Measurements from ENCODE around the gene SCFD2. TPM values are rescaled to one million over a fixed set of nuclear protein-coding genes. Genes with fewer than 3 reads are reported as not detected.

Gene SCFD2
- total RNA-seq, 2 donors from 2014 or later: 33.2 to 73.7 TPM

GRCh38 chr4:52982255-52982945 lies 383.5 kb downstream of the SCFD2 start:
- Mint-ChIP-seq H3K4me1 (ENCODE audit: low read depth in 2 of 2) (no peaks in the 10 kb centered on the region), H3K4me3 (no peak overlapping the region), H3K9me3 (no peaks in the 10 kb centered on the region), H3K27me3 (no peaks in the 10 kb centered on the region), H3K36me3 (no peaks in the 10 kb centered on the region), H3K27ac (no peak overlapping the region)
- ATAC-seq (no peak), DNase-seq (ENCODE audit: low spot score) (no peak)

- DNase-seq (ENCODE audit: low spot score): no peak
- ATAC-seq: no peak
- H3K27me3 Mint-ChIP-seq: no peaks in the 10 kb centered on the region
- no peaks in the 10 kb centered on the region for H3K4me1 Mint-ChIP-seq (ENCODE audit: low read depth in 2 of 2)
- no peak overlapping the region for H3K4me3 Mint-ChIP-seq
- H3K36me3 Mint-ChIP-seq: no peaks in the 10 kb centered on the region
- no peak overlapping the region for H3K27ac Mint-ChIP-seq
- H3K9me3 Mint-ChIP-seq: no peaks in the 10 kb centered on the region
Measured at GRCh38 chr4:52979821-52980590, 385.9 kb downstream of the SCFD2 start.

DNA sequence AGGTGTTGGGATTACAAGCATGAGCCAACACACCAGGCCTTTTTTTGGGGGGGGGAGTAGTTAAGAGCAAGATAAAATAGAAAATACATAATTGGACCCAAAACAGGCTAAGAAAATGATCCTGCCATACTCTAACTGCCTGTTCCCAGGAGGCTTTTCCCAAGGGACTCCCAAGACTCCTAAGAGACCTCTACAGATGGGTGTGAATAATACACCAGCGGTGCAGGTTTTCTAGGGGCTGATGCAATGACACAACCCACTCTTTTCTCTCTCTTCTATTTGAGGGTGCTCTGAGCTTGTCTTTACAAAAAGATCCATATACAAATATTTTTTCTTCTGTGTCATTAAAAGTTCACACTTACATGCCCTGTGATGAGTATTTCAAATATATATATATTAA lies 386.8 kb downstream of the SCFD2 start:
- Mint-ChIP-seq H3K27me3 (no peaks in the 10 kb centered on the region), H3K9me3 (no peaks in the 10 kb centered on the region), H3K4me3 (no peak overlapping the region), H3K27ac (no peak overlapping the region), H3K4me1 (ENCODE audit: low read depth in 2 of 2) (no peaks in the 10 kb centered on the region), H3K36me3 (no peaks in the 10 kb centered on the region)
- ATAC-seq (no peak), DNase-seq (ENCODE audit: low spot score) (no peak)

- H3K27ac Mint-ChIP-seq: no peak overlapping the region
- no peaks in the 10 kb centered on the region for H3K9me3 Mint-ChIP-seq
- H3K27me3 Mint-ChIP-seq: no peaks in the 10 kb centered on the region
- no peak for ATAC-seq
- no peak overlapping the region for H3K4me3 Mint-ChIP-seq
- DNase-seq (ENCODE audit: low spot score): no peak
- peaks cover 0 to 2% of the 10 kb centered on the region in 2 donors for H3K4me1 Mint-ChIP-seq (ENCODE audit: low read depth in 2 of 2)
- peaks cover 4% of the 10 kb centered on the region for H3K36me3 Mint-ChIP-seq
Measured at GRCh38 chr4:52977252-52977651, 388.6 kb downstream of the SCFD2 start.

DNA sequence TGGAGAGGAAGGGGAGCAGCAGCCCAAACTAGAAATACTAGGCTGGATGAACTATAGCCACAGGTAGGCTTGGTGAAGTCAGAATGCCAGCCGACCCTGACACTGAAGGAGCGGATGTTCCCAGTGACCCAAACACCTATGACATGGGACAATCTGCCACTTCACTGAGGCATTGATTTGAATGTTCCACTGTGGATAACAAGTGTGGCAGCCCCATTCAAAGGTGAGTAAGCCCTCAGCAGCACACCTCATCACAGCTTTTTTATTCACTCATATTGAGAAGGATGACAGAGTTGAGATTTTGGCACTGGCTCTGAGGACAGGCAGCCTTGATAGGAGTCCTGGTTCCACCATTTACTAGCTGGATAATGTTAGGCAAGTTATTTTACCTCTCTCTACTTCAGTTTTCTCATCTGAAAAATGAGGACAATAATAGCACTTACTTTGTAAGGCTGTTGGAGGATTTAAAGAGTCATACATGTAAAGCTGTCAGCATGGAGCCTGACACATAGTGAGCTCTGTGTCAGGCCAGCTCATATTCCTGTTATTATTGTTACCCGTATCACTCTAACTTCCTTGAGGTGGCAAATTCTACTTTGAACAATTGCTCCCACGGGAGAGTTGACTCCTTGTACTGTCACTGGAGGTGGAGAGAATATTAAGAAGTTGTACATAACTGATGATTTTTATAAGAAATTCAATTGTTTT lies 389.2 kb downstream of the SCFD2 start:
- Mint-ChIP-seq H3K27me3 (no peaks in the 10 kb centered on the region), H3K9me3 (no peaks in the 10 kb centered on the region), H3K27ac (no peak overlapping the region), H3K4me1 (ENCODE audit: low read depth in 2 of 2) (peaks cover 0 to 2% of the 10 kb centered on the region in 2 donors), H3K4me3 (no peak overlapping the region), H3K36me3 (peaks cover 4% of the 10 kb centered on the region)
- no peak for DNase-seq (ENCODE audit: low spot score)
- ATAC-seq: peak in 1 of 2 donors; percentile 38

DNA sequence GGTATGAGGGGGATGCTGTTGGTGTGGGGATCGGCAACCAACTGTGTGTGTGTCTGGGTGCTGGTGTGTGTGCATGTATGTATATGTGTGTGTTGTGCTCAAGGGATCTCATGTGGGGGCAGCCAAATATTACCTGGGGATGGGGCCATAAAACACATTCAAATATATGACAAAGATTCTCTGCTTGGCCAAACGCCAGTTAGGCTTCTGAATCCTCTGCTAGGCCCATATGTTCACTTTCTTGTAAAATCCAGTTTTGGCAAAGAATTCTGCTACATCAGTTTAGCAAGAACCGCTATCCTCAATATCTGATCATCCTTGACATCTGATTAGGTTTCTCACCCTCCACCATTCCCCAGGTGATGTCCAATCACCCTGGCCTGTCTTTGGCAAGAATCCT lies 397.2 kb downstream of the SCFD2 start:
- Mint-ChIP-seq H3K27me3 (no peaks in the 10 kb centered on the region), H3K9me3 (peaks cover 6% of the 10 kb centered on the region), H3K4me3 (no peak overlapping the region), H3K27ac (no peak overlapping the region), H3K36me3 (peaks cover 10% of the 10 kb centered on the region), H3K4me1 (ENCODE audit: low read depth in 2 of 2) (peaks cover 5 to 11% of the 10 kb centered on the region in 2 donors)
- ATAC-seq (no peak), DNase-seq (ENCODE audit: low spot score) (no peak)

DNA sequence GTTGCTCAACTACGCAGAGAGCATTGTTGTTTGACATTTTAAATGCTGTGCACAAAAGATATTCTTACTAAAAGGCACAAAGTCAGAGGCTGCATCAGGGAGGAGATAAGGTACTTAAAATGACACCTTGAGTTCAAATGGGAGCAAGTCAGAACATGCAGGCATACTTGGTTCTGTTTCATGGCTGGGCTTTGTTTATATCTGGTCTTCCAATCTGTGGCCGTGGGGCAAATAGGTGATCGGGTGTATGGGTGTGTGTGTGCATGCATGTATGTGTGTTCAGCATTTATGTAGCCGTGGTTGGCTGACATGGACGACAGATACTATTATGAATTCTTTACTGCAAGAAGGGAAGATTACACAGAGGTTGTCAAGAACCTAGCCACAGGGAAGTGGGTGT lies 397.6 kb downstream of the SCFD2 start:
- no peak overlapping the region for H3K4me3 Mint-ChIP-seq
- H3K4me1 Mint-ChIP-seq (ENCODE audit: low read depth in 2 of 2): peaks cover 5 to 11% of the 10 kb centered on the region in 2 donors
- H3K27me3 Mint-ChIP-seq: no peaks in the 10 kb centered on the region
- H3K27ac Mint-ChIP-seq: no peak overlapping the region
- H3K36me3 Mint-ChIP-seq: peaks cover 10% of the 10 kb centered on the region
- DNase-seq (ENCODE audit: low spot score): no peak
- no peak for ATAC-seq
- peaks cover 6% of the 10 kb centered on the region for H3K9me3 Mint-ChIP-seq

DNA sequence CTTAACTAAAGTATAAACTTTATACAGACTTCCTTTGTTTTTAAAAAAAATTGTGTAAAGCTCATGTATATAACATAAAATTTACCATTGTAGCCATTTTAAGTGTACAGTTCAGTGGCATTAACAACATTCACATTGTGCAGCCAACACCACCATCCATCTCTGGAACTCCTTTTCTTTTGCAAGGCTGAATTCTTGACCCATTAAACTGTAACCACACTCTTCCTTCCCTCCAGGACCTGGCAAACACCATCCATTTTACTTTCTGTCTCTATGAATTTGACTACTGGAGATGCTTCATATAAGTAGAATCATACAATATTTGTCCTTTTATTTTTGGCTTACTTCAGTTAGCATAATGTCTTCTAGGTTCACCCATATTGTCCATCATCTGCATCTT lies 399.1 kb downstream of the SCFD2 start:
- ATAC-seq (no peak), DNase-seq (ENCODE audit: low spot score) (no peak)
- Mint-ChIP-seq H3K4me3 (no peak overlapping the region), H3K36me3 (peaks cover 6% of the 10 kb centered on the region), H3K9me3 (peaks cover 6% of the 10 kb centered on the region), H3K27me3 (no peaks in the 10 kb centered on the region), H3K4me1 (ENCODE audit: low read depth in 2 of 2) (peaks cover 5 to 8% of the 10 kb centered on the region in 2 donors), H3K27ac (no peak overlapping the region)

DNA sequence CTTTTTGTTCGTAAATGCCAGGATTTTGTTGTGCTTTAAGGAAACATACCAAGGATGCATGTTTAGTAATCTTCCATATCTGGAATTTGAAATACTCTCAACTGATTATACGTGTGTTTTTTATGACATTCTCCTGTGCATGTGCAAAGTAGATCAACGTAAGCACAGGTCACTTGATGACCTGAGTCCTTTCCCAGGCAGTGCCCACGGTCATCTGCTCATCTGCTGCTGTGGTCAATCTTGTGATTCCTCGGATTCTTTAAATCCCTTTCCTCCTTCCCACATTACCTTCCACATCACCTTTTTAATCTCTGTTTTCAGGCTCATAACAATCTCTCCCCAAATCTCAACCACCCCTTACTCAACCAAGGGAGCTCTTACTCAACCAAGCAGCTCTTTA lies 399.7 kb downstream of the SCFD2 start:
- peaks cover 7 to 11% of the 10 kb centered on the region in 2 donors for H3K4me1 Mint-ChIP-seq (ENCODE audit: low read depth in 2 of 2)
- H3K9me3 Mint-ChIP-seq: peaks cover 5% of the 10 kb centered on the region
- DNase-seq (ENCODE audit: low spot score): no peak
- H3K36me3 Mint-ChIP-seq: peaks cover 3% of the 10 kb centered on the region
- no peak overlapping the region for H3K4me3 Mint-ChIP-seq
- H3K27me3 Mint-ChIP-seq: no peaks in the 10 kb centered on the region
- no peak for ATAC-seq
- no peak overlapping the region for H3K27ac Mint-ChIP-seq

GRCh38 chr4:52964561-52965101 lies 401.2 kb downstream of the SCFD2 start:
- no peak for ATAC-seq
- DNase-seq (ENCODE audit: low spot score): no peak
- Mint-ChIP-seq H3K27me3 (no peaks in the 10 kb centered on the region), H3K9me3 (peaks cover 3% of the 10 kb centered on the region), H3K36me3 (no peaks in the 10 kb centered on the region), H3K4me1 (ENCODE audit: low read depth in 2 of 2) (peaks cover 6 to 13% of the 10 kb centered on the region in 2 donors), H3K27ac (no peak overlapping the region), H3K4me3 (no peak overlapping the region)

GRCh38 chr4:52964011-52964410 lies 401.9 kb downstream of the SCFD2 start:
- no peak for DNase-seq (ENCODE audit: low spot score)

GRCh38 chr4:52962721-52963120 lies 403.1 kb downstream of the SCFD2 start:
- no peaks in the 10 kb centered on the region for H3K9me3 Mint-ChIP-seq

More at GRCh38 chr4:52964011-52964410, 401.9 kb downstream of the SCFD2 start:
- H3K9me3 Mint-ChIP-seq: peaks cover 3% of the 10 kb centered on the region
- peaks cover 2 to 13% of the 10 kb centered on the region in 2 donors for H3K4me1 Mint-ChIP-seq (ENCODE audit: low read depth in 2 of 2)
- H3K4me3 Mint-ChIP-seq: no peak overlapping the region
- no peak for ATAC-seq
- no peaks in the 10 kb centered on the region for H3K36me3 Mint-ChIP-seq
- H3K27me3 Mint-ChIP-seq: no peaks in the 10 kb centered on the region
- no peak overlapping the region for H3K27ac Mint-ChIP-seq

DNA sequence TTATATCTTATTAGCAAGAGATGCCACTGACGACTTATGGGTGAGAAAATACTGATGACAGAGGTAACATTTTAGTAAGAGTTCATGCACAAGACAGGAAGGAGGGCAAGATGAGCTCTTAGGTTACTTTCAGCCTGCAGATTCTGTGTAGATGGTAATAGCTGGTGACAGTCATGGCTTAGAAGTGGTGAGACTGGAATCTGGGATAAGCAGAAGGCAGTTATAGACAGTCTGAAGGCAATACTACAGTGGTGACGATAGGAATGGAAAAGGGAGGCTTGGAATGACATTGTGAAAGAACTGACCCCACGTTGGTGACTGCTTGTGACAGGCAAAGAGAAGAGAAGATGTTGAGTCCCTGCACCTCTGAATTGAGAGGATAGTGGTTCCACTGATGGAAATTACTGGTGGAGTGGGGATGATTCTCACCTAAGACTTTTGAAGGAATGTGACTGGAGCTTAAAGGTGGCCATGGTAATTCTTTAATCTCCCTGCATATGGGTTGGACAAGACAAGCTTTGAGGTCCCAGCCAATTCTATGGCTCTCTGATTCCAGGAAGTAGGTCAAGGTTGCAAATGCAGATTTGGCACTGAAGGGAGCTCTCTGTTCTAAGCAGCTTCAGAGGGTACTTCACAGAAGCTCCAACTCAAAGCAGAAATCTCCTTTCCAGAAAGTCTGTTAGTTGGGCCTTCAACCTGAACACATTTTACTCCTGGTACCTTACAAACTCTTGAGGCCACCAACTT lies 404.0 kb downstream of the SCFD2 start:
- H3K36me3 Mint-ChIP-seq: no peaks in the 10 kb centered on the region
- peaks cover 0 to 8% of the 10 kb centered on the region in 2 donors for H3K4me1 Mint-ChIP-seq (ENCODE audit: low read depth in 2 of 2)
- H3K27ac Mint-ChIP-seq: no peak overlapping the region
- H3K9me3 Mint-ChIP-seq: no peaks in the 10 kb centered on the region
- H3K27me3 Mint-ChIP-seq: no peaks in the 10 kb centered on the region
- no peak for ATAC-seq
- no peak for DNase-seq (ENCODE audit: low spot score)
- H3K4me3 Mint-ChIP-seq: no peak overlapping the region

More at GRCh38 chr4:52962721-52963120, 403.1 kb downstream of the SCFD2 start:
- DNase-seq (ENCODE audit: low spot score): no peak
- no peak for ATAC-seq
- no peaks in the 10 kb centered on the region for H3K36me3 Mint-ChIP-seq
- no peaks in the 10 kb centered on the region for H3K27me3 Mint-ChIP-seq
- no peak overlapping the region for H3K4me3 Mint-ChIP-seq
- H3K4me1 Mint-ChIP-seq (ENCODE audit: low read depth in 2 of 2): peaks cover 0 to 8% of the 10 kb centered on the region in 2 donors
- no peak overlapping the region for H3K27ac Mint-ChIP-seq

Data from natural killer cell treated with Interleukin-12 subunit alpha and Interleukin-12 subunit beta and Interleukin-15 and Interleukin-18, amount 100 ng/mL, for 72 hours (primary cell).